ENCODE measurements around the gene PHLPP2.

The PHLPP2 gene

DNA sequence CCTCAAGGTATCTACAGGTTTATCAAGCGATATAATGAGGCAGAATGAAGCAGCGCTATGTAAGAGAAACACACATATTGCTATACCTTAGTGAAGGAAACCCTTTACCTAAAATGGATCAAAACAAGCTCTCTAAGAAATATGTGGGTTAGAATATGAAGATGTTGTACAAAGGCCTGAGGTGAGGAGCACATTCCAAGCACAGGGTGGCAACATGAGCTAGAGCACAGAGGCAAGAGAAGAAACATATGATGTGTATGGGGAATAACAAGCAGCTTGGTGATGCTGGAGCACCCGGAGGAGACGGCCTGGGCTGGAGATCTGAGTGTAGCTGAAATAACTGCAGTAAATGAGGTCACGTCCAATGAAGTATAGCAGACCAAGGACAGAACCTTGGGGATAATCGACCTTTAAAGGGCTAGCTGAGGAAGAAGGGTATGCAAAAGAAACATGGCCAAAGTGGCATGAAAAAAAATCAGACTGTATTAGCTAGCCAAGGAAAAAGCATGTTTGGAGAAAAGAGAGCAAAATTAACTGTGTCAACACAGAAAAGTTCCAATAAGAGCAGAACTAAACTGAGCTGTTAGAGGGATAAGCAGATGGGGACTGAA is 54.5 kb downstream of the PHLPP2 start:
- Mint-ChIP-seq H3K27ac (no peak overlapping the region), H3K36me3 (ENCODE audit: low read depth) (peaks cover 7% of the 10 kb centered on the region), H3K4me1 (ENCODE audit: low read depth) (no peaks in the 10 kb centered on the region), H3K27me3 (ENCODE audit: low read depth) (no peaks in the 10 kb centered on the region), H3K9me3 (no peaks in the 10 kb centered on the region), H3K4me3 (no peak overlapping the region)
- no peak for DNase-seq (ENCODE audit: low spot score)

DNA sequence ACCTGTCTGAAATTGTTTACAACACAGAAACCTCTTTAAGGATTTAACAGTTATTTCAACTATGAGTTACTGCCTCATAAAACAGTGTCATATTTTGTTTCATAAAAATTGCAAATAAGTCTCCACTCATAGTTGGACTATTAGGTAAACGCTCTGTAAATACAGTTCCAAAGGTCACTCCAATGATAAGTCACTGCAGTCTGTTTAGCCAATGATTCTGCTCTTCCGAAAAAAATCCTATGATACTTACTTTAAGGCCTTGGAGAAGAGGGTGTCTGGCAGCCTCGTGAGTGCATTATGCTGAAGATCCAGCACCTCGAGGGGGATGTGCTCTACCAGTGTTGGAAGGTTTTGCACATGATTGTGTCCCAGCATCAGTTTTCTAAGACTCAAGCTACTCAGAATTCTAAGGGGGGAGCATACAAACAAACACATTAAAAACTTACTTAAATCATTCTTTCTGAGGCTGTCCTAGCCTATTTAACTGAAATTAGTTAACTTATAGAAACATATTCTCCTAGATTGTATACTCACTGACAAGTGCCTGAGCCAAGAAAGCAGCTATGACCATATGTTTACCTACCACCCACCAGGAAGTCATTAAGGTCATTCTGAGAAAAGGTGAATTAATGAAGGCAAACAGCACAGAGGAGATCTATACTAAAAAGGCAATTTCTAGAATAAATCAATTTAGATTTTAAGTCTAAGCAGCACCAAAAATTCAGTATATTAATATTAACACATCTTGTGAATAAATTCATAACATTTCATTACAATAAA is 57.4 kb downstream of the PHLPP2 start:
- H3K4me3 Mint-ChIP-seq: no peak overlapping the region
- H3K36me3 Mint-ChIP-seq (ENCODE audit: low read depth): peaks cover 7% of the 10 kb centered on the region
- no peaks in the 10 kb centered on the region for H3K9me3 Mint-ChIP-seq
- DNase-seq (ENCODE audit: low spot score): no peak
- H3K4me1 Mint-ChIP-seq (ENCODE audit: low read depth): no peaks in the 10 kb centered on the region
- H3K27ac Mint-ChIP-seq: no peak overlapping the region
- H3K27me3 Mint-ChIP-seq (ENCODE audit: low read depth): no peaks in the 10 kb centered on the region

GRCh38 chr16:71666264-71666663 is 58.2 kb downstream of the PHLPP2 start:
- Mint-ChIP-seq H3K4me3 (no peak overlapping the region), H3K9me3 (no peaks in the 10 kb centered on the region), H3K27me3 (ENCODE audit: low read depth) (no peaks in the 10 kb centered on the region), H3K36me3 (ENCODE audit: low read depth) (peaks cover 4% of the 10 kb centered on the region), H3K27ac (no peak overlapping the region), H3K4me1 (ENCODE audit: low read depth) (no peaks in the 10 kb centered on the region)
- DNase-seq (ENCODE audit: low spot score): no peak

- H3K4me3 Mint-ChIP-seq: no peak overlapping the region
- peaks cover 1% of the 10 kb centered on the region for H3K4me1 Mint-ChIP-seq (ENCODE audit: low read depth)
- no peaks in the 10 kb centered on the region for H3K27me3 Mint-ChIP-seq (ENCODE audit: low read depth)
- H3K36me3 Mint-ChIP-seq (ENCODE audit: low read depth): peaks cover 8% of the 10 kb centered on the region
- H3K27ac Mint-ChIP-seq: no peak overlapping the region
- no peak for DNase-seq (ENCODE audit: low spot score)
- no peaks in the 10 kb centered on the region for H3K9me3 Mint-ChIP-seq
Measured at GRCh38 chr16:71659471-71659870, 65.0 kb downstream of the PHLPP2 start.

DNA sequence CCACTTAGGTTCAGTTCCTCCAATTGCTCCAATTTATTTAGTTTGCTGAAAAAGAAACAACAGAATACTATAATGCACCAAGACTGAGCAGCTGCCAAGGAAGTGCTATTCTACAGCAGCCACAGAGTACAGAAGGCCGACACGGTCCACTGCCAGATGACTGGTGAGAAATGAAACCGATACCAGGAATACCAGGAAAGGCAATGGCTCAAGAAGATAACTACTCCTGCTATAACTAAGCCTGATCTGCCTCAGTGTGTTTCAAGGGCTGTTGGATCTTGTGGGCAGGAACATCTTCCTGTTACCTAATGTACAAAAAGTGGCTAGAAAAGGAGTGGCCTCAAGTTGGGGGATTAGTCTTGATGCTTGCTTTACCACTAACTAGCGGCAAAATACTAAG is 65.7 kb downstream of the PHLPP2 start:
- Mint-ChIP-seq H3K36me3 (ENCODE audit: low read depth) (peaks cover 4% of the 10 kb centered on the region), H3K4me3 (no peak overlapping the region), H3K4me1 (ENCODE audit: low read depth) (peaks cover 1% of the 10 kb centered on the region), H3K27me3 (ENCODE audit: low read depth) (no peaks in the 10 kb centered on the region), H3K27ac (no peak overlapping the region), H3K9me3 (no peaks in the 10 kb centered on the region)
- no peak for DNase-seq (ENCODE audit: low spot score)

GRCh38 chr16:71649704-71650103 is 74.8 kb downstream of the PHLPP2 start:
- peaks cover 8% of the 10 kb centered on the region for H3K36me3 Mint-ChIP-seq (ENCODE audit: low read depth)
- H3K4me1 Mint-ChIP-seq (ENCODE audit: low read depth): no peaks in the 10 kb centered on the region
- H3K4me3 Mint-ChIP-seq: no peak overlapping the region
- no peak for DNase-seq (ENCODE audit: low spot score)
- no peaks in the 10 kb centered on the region for H3K27me3 Mint-ChIP-seq (ENCODE audit: low read depth)
- H3K27ac Mint-ChIP-seq: no peak overlapping the region
- H3K9me3 Mint-ChIP-seq: no peaks in the 10 kb centered on the region

- Mint-ChIP-seq H3K4me3 (no peak overlapping the region), H3K36me3 (ENCODE audit: low read depth) (peaks cover 8% of the 10 kb centered on the region), H3K27me3 (ENCODE audit: low read depth) (no peaks in the 10 kb centered on the region), H3K27ac (peak overlapping the region; percentile 42), H3K9me3 (no peaks in the 10 kb centered on the region), H3K4me1 (ENCODE audit: low read depth) (no peaks in the 10 kb centered on the region)
- DNase-seq (ENCODE audit: low spot score): no peak
Measured at GRCh38 chr16:71648921-71649320, 75.6 kb downstream of the PHLPP2 start.

DNA sequence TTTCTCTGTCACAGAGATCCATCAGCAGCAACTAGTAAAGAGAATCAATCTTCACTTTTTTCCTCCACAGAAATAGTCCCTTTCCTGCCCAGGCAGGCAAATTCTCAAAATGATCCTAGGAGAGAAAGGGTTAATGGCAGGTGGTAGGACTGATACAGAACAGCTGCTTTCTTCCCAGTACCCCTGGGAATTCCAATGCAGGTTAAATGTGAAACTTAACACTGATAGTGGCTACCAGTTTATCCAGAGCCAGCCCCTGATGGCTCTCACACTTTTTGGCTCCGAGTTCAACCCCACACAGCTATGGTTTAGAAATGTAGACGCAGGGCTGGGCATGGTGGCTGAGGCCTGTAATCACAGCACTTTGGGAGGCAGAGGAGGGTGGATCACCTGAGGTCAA is 76.3 kb downstream of the PHLPP2 start:
- H3K36me3 Mint-ChIP-seq (ENCODE audit: low read depth): peaks cover 8% of the 10 kb centered on the region
- H3K27me3 Mint-ChIP-seq (ENCODE audit: low read depth): no peaks in the 10 kb centered on the region
- no peaks in the 10 kb centered on the region for H3K9me3 Mint-ChIP-seq

DNA sequence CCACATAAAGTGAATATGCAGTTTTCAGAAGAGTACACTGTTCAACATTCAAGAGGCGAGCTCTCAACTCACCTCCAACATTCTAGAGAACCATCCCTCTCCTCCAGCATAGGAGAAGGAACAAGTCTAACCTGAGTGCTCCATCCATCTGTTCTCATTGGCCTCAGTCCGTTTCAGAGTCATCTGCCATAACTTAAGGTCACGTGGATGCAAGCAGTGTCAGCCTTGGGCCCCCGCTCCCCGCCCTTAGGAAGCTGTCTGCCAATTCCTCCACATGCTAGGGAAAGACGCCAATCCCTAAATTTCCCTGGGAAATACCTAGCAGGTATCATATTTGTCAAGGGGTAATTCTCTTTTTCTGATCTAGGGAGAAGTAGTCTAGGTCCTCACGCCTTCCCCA is 77.1 kb downstream of the PHLPP2 start:
- Mint-ChIP-seq H3K36me3 (ENCODE audit: low read depth) (peaks cover 7% of the 10 kb centered on the region), H3K4me1 (ENCODE audit: low read depth) (no peaks in the 10 kb centered on the region), H3K27ac (no peak overlapping the region), H3K4me3 (no peak overlapping the region), H3K9me3 (no peaks in the 10 kb centered on the region), H3K27me3 (ENCODE audit: low read depth) (no peaks in the 10 kb centered on the region)
- DNase-seq (ENCODE audit: low spot score): no peak

More for the DNA sequence above, 76.3 kb downstream of the PHLPP2 start:
- Mint-ChIP-seq H3K4me1 (ENCODE audit: low read depth) (no peaks in the 10 kb centered on the region), H3K27ac (no peak overlapping the region), H3K4me3 (no peak overlapping the region)
- no peak for DNase-seq (ENCODE audit: low spot score)

- Mint-ChIP-seq H3K4me3 (no peak overlapping the region), H3K9me3 (no peaks in the 10 kb centered on the region), H3K27me3 (ENCODE audit: low read depth) (no peaks in the 10 kb centered on the region), H3K27ac (no peak overlapping the region), H3K4me1 (ENCODE audit: low read depth) (no peaks in the 10 kb centered on the region), H3K36me3 (ENCODE audit: low read depth) (peaks cover 5% of the 10 kb centered on the region)
- DNase-seq (ENCODE audit: low spot score): no peak
Measured at GRCh38 chr16:71645450-71645849, 79.1 kb downstream of the PHLPP2 start.

GRCh38 chr16:71637398-71637797 is 87.1 kb downstream of the PHLPP2 start:
- H3K27me3 Mint-ChIP-seq (ENCODE audit: low read depth): peaks cover 3% of the 10 kb centered on the region
- H3K9me3 Mint-ChIP-seq: no peaks in the 10 kb centered on the region
- no peaks in the 10 kb centered on the region for H3K36me3 Mint-ChIP-seq (ENCODE audit: low read depth)
- no peaks in the 10 kb centered on the region for H3K4me1 Mint-ChIP-seq (ENCODE audit: low read depth)
- H3K27ac Mint-ChIP-seq: no peak overlapping the region
- no peak overlapping the region for H3K4me3 Mint-ChIP-seq
- DNase-seq (ENCODE audit: low spot score): no peak

DNA sequence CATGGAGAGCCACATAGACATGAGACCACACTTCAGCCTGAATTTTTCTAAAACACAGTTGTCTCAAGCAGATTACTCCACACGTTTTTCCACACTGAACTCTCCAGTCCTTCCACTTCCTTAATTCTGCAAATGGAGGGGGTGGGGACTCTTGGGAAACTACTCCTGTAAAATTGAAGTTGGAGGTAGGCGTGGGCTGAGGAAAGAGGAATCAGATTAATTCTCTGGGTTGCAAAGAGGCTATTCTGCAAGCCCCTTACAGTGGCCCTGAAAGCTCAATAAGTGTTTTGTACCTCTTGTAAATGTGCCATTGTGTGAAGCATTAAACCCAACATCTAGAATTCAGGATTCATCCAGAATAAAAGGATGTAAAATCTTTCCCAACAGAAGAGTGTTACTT is 88.9 kb downstream of the PHLPP2 start:
- no peak overlapping the region for H3K27ac Mint-ChIP-seq
- H3K4me1 Mint-ChIP-seq (ENCODE audit: low read depth): no peaks in the 10 kb centered on the region
- H3K4me3 Mint-ChIP-seq: no peak overlapping the region
- no peaks in the 10 kb centered on the region for H3K9me3 Mint-ChIP-seq
- no peak for DNase-seq (ENCODE audit: low spot score)
- H3K27me3 Mint-ChIP-seq (ENCODE audit: low read depth): peaks cover 6% of the 10 kb centered on the region
- H3K36me3 Mint-ChIP-seq (ENCODE audit: low read depth): no peaks in the 10 kb centered on the region

- Mint-ChIP-seq H3K36me3 (ENCODE audit: low read depth) (no peaks in the 10 kb centered on the region), H3K27me3 (ENCODE audit: low read depth) (peaks cover 23% of the 10 kb centered on the region), H3K9me3 (no peaks in the 10 kb centered on the region), H3K4me3 (no peak overlapping the region), H3K4me1 (ENCODE audit: low read depth) (no peaks in the 10 kb centered on the region), H3K27ac (no peak overlapping the region)
- no peak for DNase-seq (ENCODE audit: low spot score)
Measured at GRCh38 chr16:71631776-71632175, 92.7 kb downstream of the PHLPP2 start.

- Mint-ChIP-seq H3K9me3 (no peaks in the 10 kb centered on the region), H3K27me3 (ENCODE audit: low read depth) (peaks cover 24% of the 10 kb centered on the region), H3K4me1 (ENCODE audit: low read depth) (no peaks in the 10 kb centered on the region), H3K27ac (no peak overlapping the region), H3K4me3 (no peak overlapping the region), H3K36me3 (ENCODE audit: low read depth) (no peaks in the 10 kb centered on the region)
- no peak for DNase-seq (ENCODE audit: low spot score)
Measured at GRCh38 chr16:71630808-71631207, 93.7 kb downstream of the PHLPP2 start.

Data from T-helper 2 cell treated with Interferon-gamma antibody and Interleukin-4, amounts not matched to agents 5 μg/mL and 100 μg/mL, for 36 hours (primary cell).